ENCODE results near the gene B3GALT2. TPM values are rescaled to one million over a fixed set of nuclear protein-coding genes. Genes with fewer than 3 reads are reported as not detected.

The B3GALT2 gene
- total RNA-seq, 2 donors from 2014 or later: not detected

DNA sequence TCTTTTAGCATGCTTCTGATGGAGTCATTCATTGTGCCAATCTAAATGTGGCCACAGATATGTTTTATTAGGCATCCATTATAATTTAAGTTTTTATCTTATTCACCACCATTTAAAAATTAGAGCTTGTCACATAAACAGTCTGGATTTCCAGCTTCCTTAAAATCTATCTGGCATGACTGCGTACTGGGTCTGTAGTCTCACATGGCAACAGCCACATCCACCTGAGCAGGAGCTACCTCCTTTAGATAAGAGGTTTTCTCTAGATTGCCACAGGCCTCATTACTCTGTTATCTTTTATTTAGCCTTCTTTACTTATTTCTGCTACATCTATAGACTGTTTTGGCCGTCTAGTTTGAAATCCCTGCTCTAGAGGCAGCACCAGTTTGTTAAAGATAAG lies 29.1 kb downstream of the B3GALT2 start:
- H3K27me3 ChIP-seq (ENCODE audit: control insufficient read depth, insufficient read depth, low read length, poor library complexity, severe bottlenecking): no peaks in the 10 kb centered on the region
- no peaks in the 10 kb centered on the region for H3K27me3 Mint-ChIP-seq (ENCODE audit: insufficient read depth)
- H3K4me1 ChIP-seq (ENCODE audit: control insufficient read depth, insufficient read depth, low read length): no peaks in the 10 kb centered on the region
- no peak for TF ChIP-seq CTCF (conservative IDR thresholded peaks at IDR 0.05)
- no peaks in the 10 kb centered on the region for H3K4me1 Mint-ChIP-seq
- no peak overlapping the region for H3K4me3 Mint-ChIP-seq
- H3K36me3 ChIP-seq (ENCODE audit: control insufficient read depth, insufficient read depth, low read length): peaks cover 36% of the 10 kb centered on the region
- WGBS, 2 experiments (ENCODE audit: insufficient coverage in 1 of 2, insufficient read length in 1 of 2): 93 to 100% methylated on average over 1 to 2 of the region's 2 CpGs
- H3K36me3 Mint-ChIP-seq (ENCODE audit: low read depth): peaks cover 12% of the 10 kb centered on the region
- H3K27ac ChIP-seq (ENCODE audit: low read depth, low read length): no peak overlapping the region
- DNase-seq: no peak
- no peak overlapping the region for H3K27ac Mint-ChIP-seq
- H3K4me3 ChIP-seq (ENCODE audit: low read length): no peak overlapping the region
- no peaks in the 10 kb centered on the region for H3K9me3 Mint-ChIP-seq
- no peaks in the 10 kb centered on the region for H3K9me3 ChIP-seq (ENCODE audit: control insufficient read depth, low read length)
- no peak overlapping the region for H3K9ac ChIP-seq (ENCODE audit: extremely low read depth, low read length, poor library complexity, severe bottlenecking)

GRCh38 chr1:193156822-193157142 lies 29.6 kb downstream of the B3GALT2 start:
- H3K9me3 Mint-ChIP-seq: no peaks in the 10 kb centered on the region
- Histone ChIP-seq H3K4me1 (ENCODE audit: control insufficient read depth, insufficient read depth, low read length) (no peaks in the 10 kb centered on the region), H3K9ac (ENCODE audit: extremely low read depth, low read length, poor library complexity, severe bottlenecking) (no peak overlapping the region), H3K9me3 (ENCODE audit: control insufficient read depth, low read length) (no peaks in the 10 kb centered on the region), H3K4me3 (ENCODE audit: low read length) (no peak overlapping the region), H3K27me3 (ENCODE audit: control insufficient read depth, insufficient read depth, low read length, poor library complexity, severe bottlenecking) (no peaks in the 10 kb centered on the region), H3K36me3 (ENCODE audit: control insufficient read depth, insufficient read depth, low read length) (peaks cover 40% of the 10 kb centered on the region), H3K27ac (ENCODE audit: low read depth, low read length) (no peak overlapping the region)
- no peak overlapping the region for H3K4me3 Mint-ChIP-seq
- 88 to 97% methylated on average over 3 of the region's 3 CpGs for whole genome bisulfite sequencing, 2 experiments (ENCODE audit: insufficient coverage in 1 of 2, insufficient read length in 1 of 2)
- H3K27ac Mint-ChIP-seq: no peak overlapping the region
- no peak for TF ChIP-seq CTCF (conservative IDR thresholded peaks at IDR 0.05)
- peaks cover 15% of the 10 kb centered on the region for H3K36me3 Mint-ChIP-seq (ENCODE audit: low read depth)
- DNase-seq: no peak
- H3K27me3 Mint-ChIP-seq (ENCODE audit: insufficient read depth): no peaks in the 10 kb centered on the region
- no peaks in the 10 kb centered on the region for H3K4me1 Mint-ChIP-seq

- 100% methylated on average over 2 of the region's 3 CpGs; no CpG with 5 or more reads in 1 of the 2 experiments for WGBS, 2 experiments (ENCODE audit: insufficient coverage in 1 of 2, insufficient read length in 1 of 2)
- no peaks in the 10 kb centered on the region for H3K4me1 Mint-ChIP-seq
- no peak overlapping the region for H3K27ac Mint-ChIP-seq
These were observed 30.1 kb downstream of the B3GALT2 start for GRCh38 chr1:193156117-193156821.

More at GRCh38 chr1:193156117-193156821, 30.1 kb downstream of the B3GALT2 start:
- Histone ChIP-seq H3K4me3 (ENCODE audit: low read length) (no peak overlapping the region), H3K36me3 (ENCODE audit: control insufficient read depth, insufficient read depth, low read length) (peaks cover 43% of the 10 kb centered on the region), H3K27me3 (ENCODE audit: control insufficient read depth, insufficient read depth, low read length, poor library complexity, severe bottlenecking) (no peaks in the 10 kb centered on the region), H3K27ac (ENCODE audit: low read depth, low read length) (no peak overlapping the region), H3K9ac (ENCODE audit: extremely low read depth, low read length, poor library complexity, severe bottlenecking) (no peak overlapping the region), H3K4me1 (ENCODE audit: control insufficient read depth, insufficient read depth, low read length) (no peaks in the 10 kb centered on the region), H3K9me3 (ENCODE audit: control insufficient read depth, low read length) (no peaks in the 10 kb centered on the region)
- Mint-ChIP-seq H3K4me3 (no peak overlapping the region), H3K36me3 (ENCODE audit: low read depth) (peaks cover 18% of the 10 kb centered on the region), H3K27me3 (ENCODE audit: insufficient read depth) (no peaks in the 10 kb centered on the region), H3K9me3 (no peaks in the 10 kb centered on the region)
- no peak for DNase-seq
- no peak for TF ChIP-seq CTCF (conservative IDR thresholded peaks at IDR 0.05)

Data from endodermal cell (in vitro differentiated cells).